GM19324 (cell line): Measurements from ENCODE around the gene CPED1.
"Not testable (repeated sequence)": the region's sequence is repeated elsewhere in the genome, so short reads cannot be mapped to it uniquely, and the experiment has no call there.

Experiments used
- ATAC-seq: cut with Tn5 transposase; IDR thresholded peaks from one replicate; pipeline ENCODE4 v1.9.1; 2021; ENCODE audit warnings: mild to moderate bottlenecking, moderate library complexity; ENCODE audit not compliant: unreplicated experiment, low FRiP score

The CPED1 gene

DNA sequence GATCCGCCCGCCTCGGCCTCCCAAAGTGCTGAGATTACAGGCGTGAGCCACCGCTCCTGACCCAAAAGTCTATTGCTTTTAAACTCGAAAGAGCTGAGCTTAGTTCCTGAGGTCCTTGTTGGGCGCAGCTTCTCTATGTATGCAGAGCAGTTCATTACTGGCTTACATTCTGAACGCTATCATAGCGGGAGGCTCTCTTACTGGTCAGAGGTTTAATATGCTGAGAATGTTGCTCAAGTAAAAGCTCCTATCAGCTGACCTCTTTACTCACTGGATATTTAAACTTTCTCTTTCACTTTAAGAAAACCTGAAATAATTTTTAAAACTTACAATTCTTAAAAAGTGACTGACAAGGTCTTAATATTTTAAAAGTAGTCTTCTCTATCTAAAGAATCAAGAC lies 179.5 kb downstream of the CPED1 start:
- no peak for ATAC-seq

DNA sequence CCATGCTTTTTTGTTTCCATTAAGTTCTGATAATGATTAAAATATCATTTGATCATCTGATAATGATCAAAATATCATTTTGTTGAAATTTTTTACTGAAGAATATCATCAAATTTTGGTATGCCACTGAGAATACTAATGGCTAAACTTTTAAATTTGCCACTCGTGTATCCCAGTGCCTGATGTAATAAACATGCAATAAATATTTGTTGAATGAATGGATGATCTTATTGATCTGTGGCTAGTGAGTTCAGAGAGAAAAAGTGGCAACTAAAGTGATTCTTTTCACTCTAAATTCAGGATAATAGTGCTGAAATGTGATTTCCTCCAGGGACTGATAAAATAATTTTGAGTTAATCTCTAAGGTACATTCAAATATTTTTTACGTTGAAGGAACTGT lies 181.0 kb downstream of the CPED1 start:
- ATAC-seq, result no peak

DNA sequence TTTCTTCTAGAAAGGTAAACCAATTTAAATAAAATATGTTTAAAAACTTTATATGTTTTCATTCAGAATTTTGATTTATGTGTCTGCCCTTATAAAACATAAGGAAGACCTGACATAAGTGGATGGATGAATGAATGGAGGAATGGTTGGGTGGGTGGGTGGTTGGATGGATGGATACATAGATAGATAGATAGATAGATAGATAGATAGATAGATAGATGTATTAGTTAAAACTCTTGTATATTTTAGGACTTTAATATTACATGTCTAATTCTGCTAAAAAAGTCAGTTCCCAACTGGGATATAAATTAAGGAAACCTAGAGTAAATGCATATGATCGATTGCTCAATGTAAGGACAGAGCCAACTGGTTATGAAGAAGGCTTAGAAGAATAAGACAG lies 184.0 kb downstream of the CPED1 start:
- no peak for ATAC-seq

GRCh38 chr7:121175826-121176225 lies 187.3 kb downstream of the CPED1 start:
- no peak for ATAC-seq

DNA sequence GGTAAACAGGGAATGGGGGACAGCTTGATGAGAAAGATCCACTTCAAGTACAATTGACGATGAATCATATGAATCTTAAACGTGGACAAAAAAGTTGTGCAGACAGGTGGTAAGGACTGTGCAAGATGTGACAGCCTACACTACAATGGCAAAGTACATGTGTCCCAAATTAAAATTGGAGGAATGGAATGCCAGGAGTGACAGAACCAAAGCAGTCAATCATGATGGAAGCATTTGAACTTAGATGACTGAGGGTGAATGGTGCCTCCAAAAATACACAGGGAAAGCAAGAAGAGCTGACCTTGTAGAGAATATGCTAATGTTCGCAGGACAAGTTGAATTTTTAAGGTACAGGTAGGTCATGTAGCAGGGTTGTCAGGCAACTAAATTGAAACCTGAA lies 189.9 kb downstream of the CPED1 start:
- no peak for ATAC-seq

- no peak for ATAC-seq
These were observed 190.5 kb downstream of the CPED1 start for GRCh38 chr7:121178869-121179497.

DNA sequence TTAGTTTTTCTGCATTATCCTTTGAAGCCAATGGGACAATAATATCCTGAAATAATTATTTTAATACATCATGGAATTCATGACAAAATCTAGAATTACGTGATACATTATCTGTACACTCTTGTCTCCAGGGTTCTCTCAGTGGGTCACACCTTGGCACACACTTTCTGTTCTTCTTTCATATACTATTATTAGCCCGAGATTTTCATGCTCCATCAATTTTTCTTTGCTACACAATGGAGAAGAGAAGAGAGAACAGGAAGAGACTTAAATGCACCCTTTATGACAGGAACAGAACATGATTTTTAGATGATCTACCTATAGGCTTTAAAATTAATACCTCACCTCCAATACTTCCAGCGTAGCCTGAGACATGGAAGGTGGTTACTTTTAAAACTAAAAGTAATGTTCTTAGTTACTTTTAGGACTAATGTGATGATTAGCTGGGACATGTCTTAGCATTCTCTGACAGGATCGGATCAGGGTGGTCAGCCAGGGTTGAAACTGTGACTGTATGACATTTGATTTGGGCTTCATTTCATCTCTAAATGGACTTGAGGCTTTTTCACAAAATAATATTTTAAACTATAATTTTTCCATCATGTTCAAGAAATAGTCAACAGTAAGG lies 192.0 kb downstream of the CPED1 start:
- peak; percentile 85 for ATAC-seq

DNA sequence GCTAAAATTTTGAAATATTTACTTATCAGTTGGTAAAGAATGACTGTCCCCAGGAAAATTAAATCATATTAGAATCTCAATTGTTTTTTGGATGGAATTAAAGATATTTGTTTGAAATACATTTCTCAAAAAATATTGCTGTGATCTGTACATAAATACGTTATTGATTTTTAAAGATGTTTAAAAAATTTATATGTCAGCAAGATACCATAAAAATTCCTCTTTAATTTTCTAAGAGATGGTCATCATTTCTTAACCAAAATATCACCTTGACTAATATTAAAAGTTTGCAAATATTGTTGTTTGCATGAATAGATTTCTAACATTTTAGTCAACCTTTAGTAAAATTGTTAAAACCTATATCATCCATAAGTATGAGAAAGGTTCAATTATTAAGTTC lies 192.8 kb downstream of the CPED1 start:
- ATAC-seq, result no peak

DNA sequence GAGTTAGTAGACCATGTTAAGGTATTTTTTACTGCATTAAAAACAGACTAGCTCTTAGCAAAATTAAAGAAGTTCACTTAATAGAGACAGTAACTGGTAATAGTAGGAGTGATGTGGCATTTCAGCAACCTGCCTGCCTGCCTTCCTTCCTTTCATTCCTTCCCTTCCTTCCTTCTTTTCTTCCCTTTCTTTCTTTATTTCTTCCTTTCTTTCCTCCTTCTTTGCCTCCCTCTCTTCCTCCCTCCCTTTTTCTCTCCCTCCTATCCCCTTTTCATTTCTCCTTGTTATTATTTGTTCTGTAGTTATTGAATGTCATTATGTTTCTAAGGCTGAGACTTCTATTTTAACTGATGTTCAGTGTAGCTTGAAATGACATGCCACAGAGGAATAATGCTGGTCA lies 193.8 kb downstream of the CPED1 start:
- no peak for ATAC-seq

- no peak for ATAC-seq
These were observed 194.4 kb downstream of the CPED1 start for GRCh38 chr7:121182902-121183301.

DNA sequence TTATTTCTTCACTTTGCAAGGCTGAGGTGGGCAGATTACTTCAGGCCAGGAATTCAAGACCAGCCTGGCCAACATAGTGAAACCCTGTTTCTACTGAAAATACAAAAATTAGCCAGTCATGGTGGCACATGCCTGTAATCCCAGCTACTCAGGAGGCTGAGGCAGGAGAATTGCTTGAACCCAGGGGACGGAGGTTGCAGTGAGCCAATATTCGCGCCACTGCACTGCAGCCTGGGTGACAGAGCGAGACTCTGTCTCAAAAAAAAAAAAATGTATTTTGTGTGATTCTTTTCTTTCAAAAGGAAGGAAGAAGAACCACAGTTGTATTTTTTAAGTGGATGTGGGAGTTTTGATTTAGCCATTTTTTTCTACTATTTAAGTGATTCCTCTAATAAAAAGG lies 195.4 kb downstream of the CPED1 start:
- ATAC-seq, result not testable (repeated sequence)

- ATAC-seq, result no peak
These were observed 198.2 kb downstream of the CPED1 start for GRCh38 chr7:121186746-121187145.

DNA sequence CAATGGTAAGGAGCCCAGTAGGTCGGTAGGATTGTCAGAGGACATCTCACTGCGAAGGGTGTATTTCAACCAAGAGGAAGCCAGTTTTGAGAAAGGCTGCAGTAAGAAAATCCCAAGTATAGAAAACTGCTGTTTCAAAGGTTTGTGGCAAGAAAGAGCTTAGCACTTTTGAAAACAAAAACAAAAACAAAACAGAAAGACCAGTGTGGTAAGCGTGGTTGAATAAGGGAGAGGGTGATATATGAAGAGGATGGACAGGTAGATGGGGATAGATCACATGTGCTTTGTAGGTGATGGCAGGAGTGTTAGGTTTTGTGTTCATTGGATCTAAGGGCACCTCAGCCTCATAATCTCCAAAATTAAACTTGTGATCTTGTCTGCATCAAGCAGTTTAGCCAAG lies 198.7 kb downstream of the CPED1 start:
- peak; percentile 80 for ATAC-seq

- no peak for ATAC-seq
These were observed 199.2 kb downstream of the CPED1 start for GRCh38 chr7:121187676-121188075.

GRCh38 chr7:121192834-121193233 lies 204.3 kb downstream of the CPED1 start:
- no peak for ATAC-seq

DNA sequence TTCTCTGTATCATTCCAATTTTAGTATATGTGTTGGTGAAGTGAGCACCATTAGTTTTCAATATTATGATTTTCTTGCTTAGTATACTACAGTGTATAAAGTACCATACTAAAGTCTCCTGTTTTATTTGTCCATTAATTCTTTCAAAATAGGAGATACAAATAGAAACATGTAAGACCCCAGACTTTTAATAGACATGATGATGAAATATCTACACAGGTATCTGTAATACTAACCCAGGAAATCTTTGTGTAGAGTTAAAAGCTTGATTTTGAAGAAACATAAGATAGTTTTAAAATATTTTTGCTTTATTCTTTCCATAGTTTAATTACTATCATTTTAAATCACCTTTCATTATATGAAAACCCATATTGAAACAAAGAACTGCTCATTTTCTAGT lies 206.5 kb downstream of the CPED1 start:
- ATAC-seq, result no peak

- no peak for ATAC-seq
These were observed 207.4 kb downstream of the CPED1 start for GRCh38 chr7:121195874-121196273.

GRCh38 chr7:121196286-121196685 lies 207.8 kb downstream of the CPED1 start:
- no peak for ATAC-seq

DNA sequence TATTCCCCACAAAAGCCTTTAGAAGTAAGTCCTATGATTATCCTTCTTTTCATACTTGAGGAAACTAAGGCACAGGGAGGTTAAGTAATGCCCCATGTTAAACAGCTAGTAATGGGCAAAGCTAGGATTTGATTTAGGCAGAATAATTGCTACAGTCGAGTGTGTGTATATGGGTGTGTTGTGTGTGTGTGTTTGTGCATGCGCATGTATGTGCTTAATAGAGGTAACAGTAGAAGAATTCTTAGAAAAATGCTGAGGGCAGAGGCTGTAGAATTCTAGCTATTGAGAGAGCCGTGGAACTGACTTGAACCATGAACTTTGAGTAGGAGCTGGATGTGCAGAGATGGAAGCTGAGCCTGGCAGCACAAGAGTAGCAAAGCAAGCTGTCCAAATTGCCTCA lies 208.9 kb downstream of the CPED1 start:
- ATAC-seq, result no peak

GRCh38 chr7:121198502-121198901 lies 210.0 kb downstream of the CPED1 start:
- ATAC-seq, result no peak

DNA sequence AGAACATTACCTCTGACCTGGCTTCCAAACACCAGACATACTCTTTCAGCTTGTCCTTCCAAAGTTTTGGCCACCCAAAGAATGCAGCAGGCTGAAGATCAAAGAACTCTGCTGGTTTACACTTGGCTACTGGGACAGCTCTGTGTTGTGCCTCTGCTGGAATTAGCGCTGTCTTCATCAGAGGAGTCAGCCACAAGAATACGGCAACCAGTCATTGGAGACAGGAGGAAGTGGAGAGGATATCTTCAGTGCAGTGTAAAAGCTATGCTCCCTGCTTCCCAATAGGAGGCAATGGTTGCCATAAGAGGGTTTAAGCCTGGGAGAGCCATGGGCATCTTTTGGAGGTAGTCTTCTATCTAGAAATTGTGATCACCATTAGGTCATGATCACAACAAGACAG lies 213.6 kb downstream of the CPED1 start:
- no peak for ATAC-seq

GRCh38 chr7:121202834-121203233 lies 214.3 kb downstream of the CPED1 start:
- ATAC-seq, result no peak

GRCh38 chr7:121204537-121204936 lies 216.0 kb downstream of the CPED1 start:
- ATAC-seq, result no peak
